WTC11 (cell line): ENCODE results near the gene TMEM79. TPM values are rescaled to one million over a fixed set of nuclear protein-coding genes. Genes with fewer than 3 reads are reported as not detected.

Experiments used
- ATAC-seq: fragments of 200-7000 bp; cut with Tn5 transposase; 2 replicates; pipeline ENCODE4 v1.10.0; 2021; ENCODE audit warnings: mild to moderate bottlenecking, moderate library complexity
- CTCF ChIA-PET: fragments of 300-600 bp; sonication (Branson Sonifier 250); formaldehyde crosslinking; loops from one replicate; lab custom pipeline; 2021; ENCODE audit warnings: antibody characterized with exemption; lab: Charles Lee
- POLR2A ChIA-PET: fragments of 350-600 bp; sonication (Branson Sonifier 250); formaldehyde crosslinking; loops from one replicate; lab custom pipeline; 2021; ENCODE audit warnings: antibody characterized with exemption; lab: Charles Lee
- DNase-seq: peaks from one replicate; pipeline ENCODE4 v3.0.0; 2021; ENCODE audit warnings: low spot score
- H3K27ac Mint-ChIP-seq: 2 replicates; pipeline ENCODE4 v1.8.0; 2021; ENCODE audit warnings: mixed read lengths
- H3K27me3 Mint-ChIP-seq: 2 replicates; pipeline ENCODE4 v1.8.0; 2021; ENCODE audit warnings: low read depth, mild to moderate bottlenecking, moderate library complexity, mixed read lengths
- H3K36me3 Mint-ChIP-seq: 2 replicates; pipeline ENCODE4 v1.8.0; 2021; ENCODE audit warnings: mixed read lengths
- H3K4me1 Mint-ChIP-seq: 2 replicates; pipeline ENCODE4 v1.8.0; 2022; ENCODE audit warnings: mixed read lengths
- H3K4me3 Mint-ChIP-seq: 2 replicates; pipeline ENCODE4 v1.8.0; 2021; ENCODE audit warnings: mild to moderate bottlenecking, moderate library complexity, mixed read lengths
- H3K9me3 Mint-ChIP-seq: 2 replicates; pipeline ENCODE4 v1.8.0; 2021; ENCODE audit warnings: mixed read lengths
- ATF1 ChIP-seq: sonication (generic); formaldehyde crosslinking; IDR thresholded peaks from 2 replicates; pipeline ENCODE4 v1.8.1; 2023; ENCODE audit warnings: mild to moderate bottlenecking, moderate library complexity, missing genetic modification reagents
- CREM ChIP-seq: sonication (generic); formaldehyde crosslinking; IDR thresholded peaks from 2 replicates; pipeline ENCODE4 v1.8.1; 2022; ENCODE audit warnings: mild to moderate bottlenecking, missing genetic modification reagents, moderate library complexity
- ESRRA ChIP-seq: sonication (generic); formaldehyde crosslinking; IDR thresholded peaks from 2 replicates; pipeline ENCODE4 v1.8.1; 2022; ENCODE audit warnings: mild to moderate bottlenecking, missing genetic modification reagents, borderline replicate concordance
- FOXP1 ChIP-seq: sonication (generic); formaldehyde crosslinking; IDR thresholded peaks from 2 replicates; pipeline ENCODE4 v1.8.0; 2022; ENCODE audit warnings: missing genetic modification reagents, mild to moderate bottlenecking, moderate library complexity, borderline replicate concordance
- GRHL2 ChIP-seq: fragments of 250-450 bp; sonication (Bioruptor Pico); IDR thresholded peaks from 2 replicates; pipeline ENCODE4 v1.8.0; 2022; ENCODE audit warnings: mild to moderate bottlenecking, moderate library complexity; ENCODE audit not compliant: insufficient replicate concordance, severe bottlenecking
- JUN ChIP-seq: sonication (generic); formaldehyde crosslinking; IDR thresholded peaks from 2 replicates; pipeline ENCODE4 v1.8.0; 2023; ENCODE audit warnings: mild to moderate bottlenecking, missing genetic modification reagents
- RELA ChIP-seq: sonication (generic); formaldehyde crosslinking; IDR thresholded peaks from 2 replicates; pipeline ENCODE4 v1.8.1; 2022; ENCODE audit warnings: missing genetic modification reagents, mild to moderate bottlenecking, borderline replicate concordance
- SMAD4 ChIP-seq: sonication (generic); formaldehyde crosslinking; IDR thresholded peaks from 2 replicates; pipeline ENCODE4 v1.8.0; 2022; ENCODE audit warnings: mild to moderate bottlenecking, missing genetic modification reagents
- SOX15 ChIP-seq: fragments of 250-450 bp; sonication (Bioruptor Pico); IDR thresholded peaks from 2 replicates; pipeline ENCODE4 v1.9.0; 2021; ENCODE audit warnings: mild to moderate bottlenecking
- TEAD4 ChIP-seq: sonication (generic); formaldehyde crosslinking; IDR thresholded peaks from 2 replicates; pipeline ENCODE4 v1.8.0; 2022; ENCODE audit warnings: mild to moderate bottlenecking, missing genetic modification reagents
- TP53 ChIP-seq: sonication (generic); formaldehyde crosslinking; IDR thresholded peaks from 2 replicates; pipeline ENCODE4 v1.8.1; 2023; ENCODE audit warnings: mild to moderate bottlenecking, missing genetic modification reagents
- ZNF121 ChIP-seq: sonication (generic); formaldehyde crosslinking; IDR thresholded peaks from 2 replicates; pipeline ENCODE4 v1.8.0; 2023; ENCODE audit warnings: missing genetic modification reagents
- ZNF138 ChIP-seq: sonication (generic); formaldehyde crosslinking; conservative IDR thresholded peaks from 2 replicates; pipeline ENCODE4 v1.8.1; 2022; ENCODE audit warnings: mild to moderate bottlenecking, moderate library complexity, missing genetic modification reagents
- total RNA-seq: library from RNA; stranded (reverse); gene quantifications from 3 replicates; pipeline ENCODE4 v1.2.3, GENCODE V29; 2021
- TF ChIP-seq, protein P1 (sequence below): fragments of 250-450 bp; sonication (Bioruptor Pico); conservative IDR thresholded peaks from 2 replicates; pipeline ENCODE4 v1.9.0; 2021; ENCODE audit warnings: mild to moderate bottlenecking
- TF ChIP-seq, protein P2 (sequence below): sonication (generic); formaldehyde crosslinking; IDR thresholded peaks from 2 replicates; pipeline ENCODE4 v1.8.1; 2022; ENCODE audit warnings: mild to moderate bottlenecking, moderate library complexity, missing genetic modification reagents
- TF ChIP-seq, protein P3 (sequence below): sonication (generic); formaldehyde crosslinking; IDR thresholded peaks from 2 replicates; pipeline ENCODE4 v1.8.1; 2023; ENCODE audit warnings: mild to moderate bottlenecking, missing genetic modification reagents, borderline replicate concordance
- TF ChIP-seq, protein P4 (sequence below): sonication (generic); formaldehyde crosslinking; IDR thresholded peaks from 2 replicates; pipeline ENCODE4 v1.8.1; 2022; ENCODE audit warnings: low read depth, mild to moderate bottlenecking, moderate library complexity, missing genetic modification reagents, borderline replicate concordance
- TF ChIP-seq, protein P5 (sequence below): sonication (generic); formaldehyde crosslinking; conservative IDR thresholded peaks from 2 replicates; pipeline ENCODE4 v1.8.1; 2022; ENCODE audit warnings: mild to moderate bottlenecking, missing genetic modification reagents
- TF ChIP-seq, protein P6 (sequence below): fragments of 250-450 bp; sonication (Bioruptor Pico); IDR thresholded peaks from 2 replicates; pipeline ENCODE4 v1.8.0; 2021; ENCODE audit warnings: mild to moderate bottlenecking
- TF ChIP-seq, protein P7 (sequence below): sonication (generic); formaldehyde crosslinking; conservative IDR thresholded peaks from 2 replicates; pipeline ENCODE4 v1.8.1; 2023; ENCODE audit warnings: mild to moderate bottlenecking, low read depth, missing genetic modification reagents, moderate library complexity

The TMEM79 gene
- total RNA-seq, 1 experiment from 2014 or later = 2.2 TPM

DNA sequence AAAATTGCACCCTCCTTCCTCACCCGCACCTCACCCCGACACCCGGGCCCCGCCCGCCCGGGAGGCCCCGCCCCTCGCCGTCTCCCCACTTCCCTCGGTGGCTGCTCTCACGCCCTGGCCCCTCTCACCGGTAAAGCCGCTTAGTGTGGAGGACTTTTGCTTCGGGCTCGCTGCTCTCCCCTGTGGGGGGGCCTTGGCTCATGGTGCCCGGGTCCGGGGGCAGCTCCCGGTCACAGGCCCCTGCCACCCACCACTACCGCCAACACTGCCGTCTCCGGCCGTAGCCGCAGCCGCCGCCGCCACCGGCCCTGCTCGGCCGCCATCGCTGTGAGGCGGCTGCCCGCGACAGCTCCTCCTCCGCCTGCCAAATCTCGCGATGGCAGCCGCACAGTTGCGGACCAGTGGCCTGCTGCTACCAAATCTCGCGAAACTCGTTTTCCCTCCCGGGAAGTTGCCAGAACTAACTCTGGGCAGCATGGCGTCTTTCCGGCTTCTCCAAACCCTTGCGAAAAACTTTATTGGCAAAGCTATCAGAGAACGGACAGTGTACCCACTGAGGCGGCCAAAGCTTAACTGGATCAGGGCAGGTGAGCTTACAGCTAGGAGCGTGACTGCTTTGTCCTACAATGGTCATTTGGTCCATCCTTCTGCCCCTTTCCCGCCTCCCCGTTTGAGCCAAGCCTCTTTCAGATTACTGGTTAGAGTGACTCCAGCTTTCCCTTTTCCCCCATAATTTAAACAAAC lies 1.5 kb upstream of the TMEM79 start, which contains the start of gene SMG5 (continued):
- no peak; the same call in 1 of the 2 replicates for TF ChIP-seq ESRRA
- TF ChIP-seq JUN (CRISPR knock-in tag) = no peak
- TF ChIP-seq TP53 (CRISPR knock-in tag) = 0 out of 2 replicates have a peak, but pooled peaks have one; percentile 74
- no peak for TF ChIP-seq GRHL2 (CRISPR knock-in tag)
- TF ChIP-seq, protein P1, sequence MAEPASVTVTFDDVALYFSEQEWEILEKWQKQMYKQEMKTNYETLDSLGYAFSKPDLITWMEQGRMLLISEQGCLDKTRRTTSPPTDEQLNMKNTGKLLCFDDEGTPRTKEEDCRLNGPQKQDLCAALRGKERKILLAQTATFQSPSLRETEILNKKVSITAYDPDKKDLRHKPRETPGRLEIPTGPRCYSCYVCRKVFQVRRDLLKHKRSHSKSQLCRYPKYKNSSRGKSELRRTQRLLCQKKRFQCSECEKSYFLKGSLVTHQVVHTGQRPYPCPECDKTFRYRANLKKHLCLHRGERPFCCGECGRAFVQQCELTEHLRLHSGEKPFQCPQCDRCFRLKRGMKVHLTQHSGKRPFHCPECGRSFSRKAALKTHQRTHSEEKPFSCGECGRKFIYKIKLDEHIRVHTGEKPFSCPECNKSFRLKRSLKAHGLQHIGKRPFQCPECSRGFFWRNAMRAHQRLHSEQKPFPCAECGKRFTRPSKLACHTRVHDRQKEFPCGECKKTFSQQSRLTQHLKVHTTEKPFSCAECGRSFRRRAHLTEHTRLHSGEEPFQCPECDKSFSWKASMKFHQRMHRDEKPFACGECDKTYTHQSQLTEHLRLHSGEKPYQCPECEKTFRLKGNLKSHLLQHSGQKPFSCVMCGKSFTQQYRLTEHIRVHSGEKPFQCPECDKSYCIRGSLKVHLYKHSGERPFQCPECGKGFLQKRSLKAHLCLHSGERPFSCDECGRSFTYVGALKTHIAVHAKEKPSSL (CRISPR knock-in tag) = no peak
- TF ChIP-seq SOX15 (CRISPR knock-in tag) = no peak
- TF ChIP-seq ATF1 (CRISPR knock-in tag) = no peak
- no peak for TF ChIP-seq RELA
- TF ChIP-seq, protein P2, sequence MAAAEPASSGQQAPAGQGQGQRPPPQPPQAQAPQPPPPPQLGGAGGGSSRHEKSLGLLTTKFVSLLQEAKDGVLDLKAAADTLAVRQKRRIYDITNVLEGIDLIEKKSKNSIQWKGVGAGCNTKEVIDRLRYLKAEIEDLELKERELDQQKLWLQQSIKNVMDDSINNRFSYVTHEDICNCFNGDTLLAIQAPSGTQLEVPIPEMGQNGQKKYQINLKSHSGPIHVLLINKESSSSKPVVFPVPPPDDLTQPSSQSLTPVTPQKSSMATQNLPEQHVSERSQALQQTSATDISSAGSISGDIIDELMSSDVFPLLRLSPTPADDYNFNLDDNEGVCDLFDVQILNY (CRISPR knock-in tag) = no peak; the same call in 1 of the 2 replicates
- TF ChIP-seq, protein P3, sequence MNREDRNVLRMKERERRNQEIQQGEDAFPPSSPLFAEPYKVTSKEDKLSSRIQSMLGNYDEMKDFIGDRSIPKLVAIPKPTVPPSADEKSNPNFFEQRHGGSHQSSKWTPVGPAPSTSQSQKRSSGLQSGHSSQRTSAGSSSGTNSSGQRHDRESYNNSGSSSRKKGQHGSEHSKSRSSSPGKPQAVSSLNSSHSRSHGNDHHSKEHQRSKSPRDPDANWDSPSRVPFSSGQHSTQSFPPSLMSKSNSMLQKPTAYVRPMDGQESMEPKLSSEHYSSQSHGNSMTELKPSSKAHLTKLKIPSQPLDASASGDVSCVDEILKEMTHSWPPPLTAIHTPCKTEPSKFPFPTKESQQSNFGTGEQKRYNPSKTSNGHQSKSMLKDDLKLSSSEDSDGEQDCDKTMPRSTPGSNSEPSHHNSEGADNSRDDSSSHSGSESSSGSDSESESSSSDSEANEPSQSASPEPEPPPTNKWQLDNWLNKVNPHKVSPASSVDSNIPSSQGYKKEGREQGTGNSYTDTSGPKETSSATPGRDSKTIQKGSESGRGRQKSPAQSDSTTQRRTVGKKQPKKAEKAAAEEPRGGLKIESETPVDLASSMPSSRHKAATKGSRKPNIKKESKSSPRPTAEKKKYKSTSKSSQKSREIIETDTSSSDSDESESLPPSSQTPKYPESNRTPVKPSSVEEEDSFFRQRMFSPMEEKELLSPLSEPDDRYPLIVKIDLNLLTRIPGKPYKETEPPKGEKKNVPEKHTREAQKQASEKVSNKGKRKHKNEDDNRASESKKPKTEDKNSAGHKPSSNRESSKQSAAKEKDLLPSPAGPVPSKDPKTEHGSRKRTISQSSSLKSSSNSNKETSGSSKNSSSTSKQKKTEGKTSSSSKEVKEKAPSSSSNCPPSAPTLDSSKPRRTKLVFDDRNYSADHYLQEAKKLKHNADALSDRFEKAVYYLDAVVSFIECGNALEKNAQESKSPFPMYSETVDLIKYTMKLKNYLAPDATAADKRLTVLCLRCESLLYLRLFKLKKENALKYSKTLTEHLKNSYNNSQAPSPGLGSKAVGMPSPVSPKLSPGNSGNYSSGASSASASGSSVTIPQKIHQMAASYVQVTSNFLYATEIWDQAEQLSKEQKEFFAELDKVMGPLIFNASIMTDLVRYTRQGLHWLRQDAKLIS (CRISPR knock-in tag) = peak; percentile 72; the same call in 1 of the 2 replicates
- TF ChIP-seq, all 79 proteins: peak for 27

DNA sequence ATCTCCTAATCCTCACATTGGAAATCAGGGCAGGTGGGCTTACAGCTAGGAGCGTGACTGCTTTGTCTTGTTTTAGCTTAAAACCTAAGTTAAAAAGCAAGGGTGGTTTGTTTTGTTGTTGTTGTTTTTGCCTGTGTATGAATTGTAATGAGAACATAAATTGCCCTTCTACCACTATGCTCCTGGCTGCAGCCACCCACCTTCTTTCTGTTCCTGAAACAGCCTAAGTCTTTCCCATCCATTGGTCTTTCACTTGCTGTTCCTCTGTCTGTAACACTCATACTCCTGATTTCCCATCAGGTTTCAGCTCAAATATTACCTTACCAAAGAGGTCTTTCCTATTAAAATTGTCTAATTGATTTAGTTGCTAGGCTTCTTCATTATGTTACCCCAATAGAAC lies 604 bp upstream of the TMEM79 start:
- Mint-ChIP-seq H3K36me3 (peaks cover 4% of the 10 kb centered on the region), H3K27ac (peak overlapping the region; percentile 97), H3K4me1 (peaks cover 24% of the 10 kb centered on the region), H3K4me3 (peak overlapping the region; percentile 97), H3K9me3 (no peaks in the 10 kb centered on the region), H3K27me3 (no peaks in the 10 kb centered on the region)
- POLR2A ChIA-PET = interaction anchor here (0.6 to 2.0 kb wide), 9 partner anchors 11 to 1989 kb away, joined by 3 to 10 read pairs (median 5); partner anchors contain the start of genes CCT3, PMF1 and TSACC
- ATAC-seq = no peak
- no peak for DNase-seq
- CTCF ChIA-PET = interaction anchor here (0.9 to 2.4 kb wide), 16 partner anchors 19 to 346 kb away, joined by 3 to 18 read pairs (median 6); partner anchors contain the start of genes CCT3, PMF1 and TSACC
- TF ChIP-seq, protein P4, sequence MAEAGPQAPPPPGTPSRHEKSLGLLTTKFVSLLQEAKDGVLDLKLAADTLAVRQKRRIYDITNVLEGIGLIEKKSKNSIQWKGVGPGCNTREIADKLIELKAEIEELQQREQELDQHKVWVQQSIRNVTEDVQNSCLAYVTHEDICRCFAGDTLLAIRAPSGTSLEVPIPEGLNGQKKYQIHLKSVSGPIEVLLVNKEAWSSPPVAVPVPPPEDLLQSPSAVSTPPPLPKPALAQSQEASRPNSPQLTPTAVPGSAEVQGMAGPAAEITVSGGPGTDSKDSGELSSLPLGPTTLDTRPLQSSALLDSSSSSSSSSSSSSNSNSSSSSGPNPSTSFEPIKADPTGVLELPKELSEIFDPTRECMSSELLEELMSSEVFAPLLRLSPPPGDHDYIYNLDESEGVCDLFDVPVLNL = no peak
- no peak for TF ChIP-seq ZNF138 (CRISPR knock-in tag)

DNA sequence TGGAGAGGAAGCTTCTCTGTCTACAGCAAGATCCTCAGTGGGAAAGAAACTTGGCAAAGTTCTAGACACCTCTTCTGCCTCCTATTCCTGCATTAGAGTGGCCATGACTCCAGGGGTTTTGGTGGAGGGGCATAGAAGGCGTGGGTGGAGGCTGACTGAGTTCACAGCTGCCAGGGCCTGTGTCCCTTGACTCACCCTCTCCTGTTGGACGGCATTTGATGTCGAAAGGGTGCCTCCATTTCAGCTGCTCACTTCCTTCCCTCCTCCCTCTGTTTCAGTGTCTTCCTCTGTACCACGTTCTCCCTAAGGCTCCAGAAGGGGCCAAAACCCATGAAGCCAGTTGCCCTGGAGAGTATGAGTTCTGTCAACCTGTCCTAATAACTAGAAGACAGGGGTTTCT lies 632 bp downstream of the TMEM79 start:
- ChIA-PET CTCF (no interaction called here), POLR2A (no interaction called here)
- no peaks in the 10 kb centered on the region for H3K27me3 Mint-ChIP-seq
- H3K36me3 Mint-ChIP-seq = no peaks in the 10 kb centered on the region
- peaks cover 24% of the 10 kb centered on the region for H3K4me1 Mint-ChIP-seq
- ATAC-seq (no peak), DNase-seq (no peak)
- H3K4me3 Mint-ChIP-seq = peak overlapping the region; percentile 97; the same call in 1 of the 2 replicates
- H3K27ac Mint-ChIP-seq = no peak overlapping the region
- H3K9me3 Mint-ChIP-seq = no peaks in the 10 kb centered on the region
- no peak for TF ChIP-seq ZNF121
- TF ChIP-seq CREM (CRISPR knock-in tag) = no peak
- TF ChIP-seq, protein P5, sequence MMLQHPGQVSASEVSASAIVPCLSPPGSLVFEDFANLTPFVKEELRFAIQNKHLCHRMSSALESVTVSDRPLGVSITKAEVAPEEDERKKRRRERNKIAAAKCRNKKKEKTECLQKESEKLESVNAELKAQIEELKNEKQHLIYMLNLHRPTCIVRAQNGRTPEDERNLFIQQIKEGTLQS (CRISPR knock-in tag) = no peak
- TF ChIP-seq, protein P6, sequence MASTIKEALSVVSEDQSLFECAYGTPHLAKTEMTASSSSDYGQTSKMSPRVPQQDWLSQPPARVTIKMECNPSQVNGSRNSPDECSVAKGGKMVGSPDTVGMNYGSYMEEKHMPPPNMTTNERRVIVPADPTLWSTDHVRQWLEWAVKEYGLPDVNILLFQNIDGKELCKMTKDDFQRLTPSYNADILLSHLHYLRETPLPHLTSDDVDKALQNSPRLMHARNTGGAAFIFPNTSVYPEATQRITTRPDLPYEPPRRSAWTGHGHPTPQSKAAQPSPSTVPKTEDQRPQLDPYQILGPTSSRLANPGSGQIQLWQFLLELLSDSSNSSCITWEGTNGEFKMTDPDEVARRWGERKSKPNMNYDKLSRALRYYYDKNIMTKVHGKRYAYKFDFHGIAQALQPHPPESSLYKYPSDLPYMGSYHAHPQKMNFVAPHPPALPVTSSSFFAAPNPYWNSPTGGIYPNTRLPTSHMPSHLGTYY (CRISPR knock-in tag) = no peak
- TF ChIP-seq FOXP1 (CRISPR knock-in tag) = no peak
- no peak for TF ChIP-seq TEAD4 (CRISPR knock-in tag)
- no peak for TF ChIP-seq SMAD4 (CRISPR knock-in tag)
- TF ChIP-seq TP53 (CRISPR knock-in tag) = no peak
- TF ChIP-seq, protein P7, sequence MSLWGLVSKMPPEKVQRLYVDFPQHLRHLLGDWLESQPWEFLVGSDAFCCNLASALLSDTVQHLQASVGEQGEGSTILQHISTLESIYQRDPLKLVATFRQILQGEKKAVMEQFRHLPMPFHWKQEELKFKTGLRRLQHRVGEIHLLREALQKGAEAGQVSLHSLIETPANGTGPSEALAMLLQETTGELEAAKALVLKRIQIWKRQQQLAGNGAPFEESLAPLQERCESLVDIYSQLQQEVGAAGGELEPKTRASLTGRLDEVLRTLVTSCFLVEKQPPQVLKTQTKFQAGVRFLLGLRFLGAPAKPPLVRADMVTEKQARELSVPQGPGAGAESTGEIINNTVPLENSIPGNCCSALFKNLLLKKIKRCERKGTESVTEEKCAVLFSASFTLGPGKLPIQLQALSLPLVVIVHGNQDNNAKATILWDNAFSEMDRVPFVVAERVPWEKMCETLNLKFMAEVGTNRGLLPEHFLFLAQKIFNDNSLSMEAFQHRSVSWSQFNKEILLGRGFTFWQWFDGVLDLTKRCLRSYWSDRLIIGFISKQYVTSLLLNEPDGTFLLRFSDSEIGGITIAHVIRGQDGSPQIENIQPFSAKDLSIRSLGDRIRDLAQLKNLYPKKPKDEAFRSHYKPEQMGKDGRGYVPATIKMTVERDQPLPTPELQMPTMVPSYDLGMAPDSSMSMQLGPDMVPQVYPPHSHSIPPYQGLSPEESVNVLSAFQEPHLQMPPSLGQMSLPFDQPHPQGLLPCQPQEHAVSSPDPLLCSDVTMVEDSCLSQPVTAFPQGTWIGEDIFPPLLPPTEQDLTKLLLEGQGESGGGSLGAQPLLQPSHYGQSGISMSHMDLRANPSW (CRISPR knock-in tag) = no peak
